DMS79 (cell line): ENCODE data around the gene PCLO.
"Not testable (repeated sequence)": the region's sequence is repeated elsewhere in the genome, so short reads cannot be mapped to it uniquely, and the experiment has no call there.

Experiments used
- DNase-seq: peaks from one replicate; lab custom pipeline; 2025; lab: John Stamatoyannopoulos, UW

PCLO gene

GRCh38 chr7:83053965-83054364 is 108.7 kb downstream of the PCLO start:
- DNase-seq, result no peak

GRCh38 chr7:83040484-83040883 is 122.2 kb downstream of the PCLO start:
- no peak for DNase-seq

GRCh38 chr7:83038787-83039186 is 123.9 kb downstream of the PCLO start:
- no peak for DNase-seq

GRCh38 chr7:83036721-83037380 is 125.8 kb downstream of the PCLO start:
- no peak for DNase-seq

- DNase-seq, result no peak
Measured at GRCh38 chr7:83036130-83036529, 126.6 kb downstream of the PCLO start.

- no peak for DNase-seq
Measured at GRCh38 chr7:83032195-83032594, 130.5 kb downstream of the PCLO start.

- DNase-seq, result not testable (repeated sequence)
Measured at GRCh38 chr7:83023817-83024665, 138.6 kb downstream of the PCLO start.

- no peak for DNase-seq
Measured at GRCh38 chr7:83021032-83021431, 141.7 kb downstream of the PCLO start.

GRCh38 chr7:83020161-83020560 is 142.5 kb downstream of the PCLO start:
- no peak for DNase-seq

- DNase-seq, result no peak
Measured at GRCh38 chr7:83015916-83016315, 146.8 kb downstream of the PCLO start.

- no peak for DNase-seq
Measured at GRCh38 chr7:83014546-83014945, 148.1 kb downstream of the PCLO start.

- no peak for DNase-seq
Measured at GRCh38 chr7:83011954-83012353, 150.7 kb downstream of the PCLO start.

GRCh38 chr7:83005410-83005809 is 157.3 kb downstream of the PCLO start:
- no peak for DNase-seq

GRCh38 chr7:83001362-83002040 is 161.2 kb downstream of the PCLO start:
- no peak for DNase-seq

GRCh38 chr7:82998436-82998835 is 164.2 kb downstream of the PCLO start:
- DNase-seq, result no peak

- DNase-seq, result no peak
Measured at GRCh38 chr7:82985144-82985802, 177.4 kb downstream of the PCLO start.

GRCh38 chr7:82980130-82980788 is 182.4 kb downstream of the PCLO start:
- no peak for DNase-seq

GRCh38 chr7:82975811-82976468 is 186.7 kb downstream of the PCLO start:
- no peak for DNase-seq

GRCh38 chr7:82972135-82972534 is 190.5 kb downstream of the PCLO start:
- no peak for DNase-seq

GRCh38 chr7:82965088-82966036 is 197.3 kb downstream of the PCLO start:
- DNase-seq, result no peak
